Stomach (tissue), 9 donors: ENCODE results near the gene EPHX1. TPM values are rescaled to one million over a fixed set of nuclear protein-coding genes. Genes with fewer than 3 reads are reported as not detected.

ENCODE experiments used
- DNase-seq, 2 donors: peaks; one replicate each; pipeline versions ENCODE4 v3.0.0 to v3.0.0-alpha.2; 2013 to 2019
- H3K27ac ChIP-seq, 5 donors: fragments of 200-600 bp in 4 of 5; sonication (generic) in 4 of 5; one replicate each; pipeline ENCODE4 v1.5.1; 2013 to 2019; ENCODE audit warnings: mild to moderate bottlenecking in 1 of 5, moderate library complexity in 1 of 5
- H3K27me3 ChIP-seq, 3 donors: fragments of 200-600 bp; sonication (generic); one replicate each; pipeline ENCODE4 v1.5.1; 2017 to 2019; ENCODE audit warnings: mixed run types in 1 of 3
- H3K36me3 ChIP-seq, 4 donors: fragments of 200-600 bp; sonication (generic); 1 replicate in 3 of 4; 2 replicates in 1 of 4; pipeline ENCODE4 v1.5.1; 2016 to 2019
- H3K4me1 ChIP-seq, 4 donors: fragments of 200-600 bp; sonication (generic); one replicate each; pipeline ENCODE4 v1.5.1; 2016 to 2019
- H3K4me3 ChIP-seq, 4 donors: fragments of 200-600 bp; sonication (generic) in 3 of 4; one replicate each; pipeline ENCODE4 v1.5.1; 2016 to 2019; ENCODE audit warnings: mild to moderate bottlenecking in 1 of 4
- H3K9me3 ChIP-seq, 4 donors: fragments of 200-600 bp; sonication (generic); one replicate each; pipeline ENCODE4 v1.5.1; 2016 to 2019
- CTCF ChIP-seq, 7 experiments: fragments of 450-650 bp in 4 of 7; fragments of 200-600 bp in 3 of 7; sonication (generic) in 3 of 7; IDR thresholded peaks; one replicate each; pipeline ENCODE4 v1.5.1; 2016 to 2019; ENCODE audit warnings: antibody characterized with exemption in 7 of 7, control low read depth in 2 of 7, mild to moderate bottlenecking in 1 of 7
- EP300 ChIP-seq: sonication (generic); formaldehyde crosslinking; IDR thresholded peaks from one replicate; pipeline ENCODE4 v1.6.1; 2017; ENCODE audit warnings: antibody characterized with exemption
- POLR2A ChIP-seq, 4 donors: fragments of 450-650 bp; IDR thresholded peaks; one replicate each; pipeline ENCODE4 v1.6.1; 2016; ENCODE audit warnings: antibody characterized with exemption in 4 of 4, control low read depth in 2 of 4, mild to moderate bottlenecking in 1 of 4, moderate library complexity in 1 of 4
- POLR2AphosphoS5 ChIP-seq, 3 donors: sonication (generic); formaldehyde crosslinking; IDR thresholded peaks; one replicate each; pipeline ENCODE4 v1.6.1; 2016; ENCODE audit warnings: antibody characterized with exemption in 3 of 3
- WGBS, 5 donors: extraction: QIAGEN DNeasy Blood & Tissue Kit in 3 of 5; methylation state at CpG; one replicate each; pipeline versions ENCODE4 v1.1.5 to v1.1.7; 2013 to 2018; 5-methylcytosine and 5-hydroxymethylcytosine counted together
- intact Hi-C: fragments of 100-400 bp; cut with DNase I; formaldehyde crosslinking; loops from one replicate; pipeline ENCODE4 v1.15.1; 2023; ENCODE audit warnings: low total_unique reads
- polyA plus RNA-seq, 3 donors: library from polyadenylated mRNA; stranded (reverse); fragments of 200-250 nt; gene quantifications; one replicate each; pipeline ENCODE4 v1.2.3, GENCODE V29; 2013
- total RNA-seq, 5 donors: library from RNA; depleted of rRNA; stranded (reverse); fragments of >200 nt; gene quantifications; one replicate each; pipeline versions ENCODE4 v1.1.0 to v1.2.3, GENCODE V29; 2014 to 2016
- donor health status: healthy with polysubstance abuse.
- donor health status: Bipolar disorder and iron deficiency.
- donor health status: healthy.

EPHX1 gene
- total and polyA plus RNA-seq, 8 donors, result 13.0 to 94.6 (median 40.5) TPM

- Histone ChIP-seq H3K9me3 (no peaks in the 10 kb centered on the region), H3K27me3 (no peaks in the 10 kb centered on the region), H3K27ac (peak overlapping the region; percentile 33 to 96 (median 92)), H3K36me3 (peaks cover 14 to 42% (median 38%) of the 10 kb centered on the region in 4 donors), H3K4me1 (peaks cover 73 to 86% (median 83%) of the 10 kb centered on the region in 4 donors), H3K4me3 (no peak overlapping the region)
- intact Hi-C loops, result no loop called here
- TF ChIP-seq POLR2A (IDR thresholded peaks at IDR 0.05), result no peak
- no peak for TF ChIP-seq EP300
- no peak for TF ChIP-seq POLR2AphosphoS5 (IDR thresholded peaks at IDR 0.05)
- no peak for TF ChIP-seq CTCF (IDR thresholded peaks at IDR 0.05)
- 42 to 62% (median 56%) methylated on average over 4 of the region's 4 CpGs for WGBS, 5 donors
- no peak for DNase-seq
Measured at GRCh38 chr1:225878282-225878681, 68.4 kb downstream of the EPHX1 start.

DNA sequence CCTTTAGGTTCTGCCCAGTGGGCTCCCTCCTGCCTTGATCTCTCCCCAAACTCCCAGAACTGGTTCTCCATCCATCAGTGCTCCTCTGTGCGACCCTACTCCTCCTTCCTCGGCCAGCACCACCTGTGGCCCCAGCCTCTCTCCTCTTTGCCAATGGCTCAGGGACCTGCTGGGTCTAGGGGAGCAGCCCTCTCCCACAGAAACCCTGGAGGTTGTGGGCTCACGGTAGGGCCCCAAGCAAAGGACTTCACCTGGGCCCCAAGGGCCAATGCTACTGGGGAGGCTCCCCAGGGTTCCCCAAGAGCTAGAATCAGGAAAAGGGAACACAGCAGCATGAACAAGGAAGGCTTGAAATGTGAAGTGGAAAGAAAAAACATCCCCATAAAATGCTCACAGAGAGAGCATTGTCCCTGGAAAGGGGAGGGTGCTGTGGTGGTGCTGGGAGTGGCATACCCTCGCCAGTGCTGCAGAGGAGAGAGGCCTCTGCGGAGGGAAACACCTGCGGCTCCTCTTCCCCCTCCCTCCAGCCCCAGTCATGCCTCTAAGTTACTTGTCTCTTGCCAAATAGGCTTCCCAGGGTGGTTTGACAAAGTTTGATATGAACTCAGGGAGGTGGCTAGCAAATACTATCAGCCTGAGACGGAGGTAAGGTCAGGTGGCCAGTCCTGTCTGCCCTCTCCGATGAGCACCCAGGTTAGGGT, 69.7 kb downstream of the EPHX1 start:
- H3K36me3 ChIP-seq, result peaks cover 2 to 28% (median 24%) of the 10 kb centered on the region in 4 donors
- H3K9me3 ChIP-seq, result no peaks in the 10 kb centered on the region
- TF ChIP-seq CTCF (IDR thresholded peaks at IDR 0.05), result no peak
- TF ChIP-seq POLR2AphosphoS5 (IDR thresholded peaks at IDR 0.05), result peak in 1 of 3 donors; percentile 6
- H3K4me3 ChIP-seq, result peak overlapping the region in 3 of 4 donors; percentile 17 to 80 (median 74)
- intact Hi-C loops, result no loop called here
- H3K4me1 ChIP-seq, result peaks cover 64 to 85% (median 77%) of the 10 kb centered on the region in 4 donors
- DNase-seq, result peak in 1 of 2 donors; percentile 84
- peak overlapping the region; percentile 92 to 96 (median 95) for H3K27ac ChIP-seq
- H3K27me3 ChIP-seq, result no peaks in the 10 kb centered on the region
- 37 to 56% (median 50%) methylated on average over 8 of the region's 8 CpGs for WGBS, 5 donors

DNA sequence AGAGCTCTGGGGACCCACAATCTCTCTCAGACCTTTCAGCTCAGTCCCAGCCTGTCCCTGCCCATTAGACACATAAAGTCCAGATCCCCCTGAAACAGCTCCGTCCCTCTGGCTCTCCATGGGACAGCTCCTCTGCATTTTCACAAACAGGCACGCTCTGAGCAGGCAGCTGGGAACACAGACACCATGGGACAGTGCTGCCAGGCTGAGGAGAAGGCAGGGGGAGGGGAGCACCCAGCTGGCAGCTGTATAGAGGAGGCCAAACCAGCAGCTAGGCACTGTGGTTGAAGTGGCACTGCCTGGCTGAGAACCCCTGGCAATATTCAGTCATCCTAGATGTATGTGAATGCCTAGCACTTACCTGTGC, 70.3 kb downstream of the EPHX1 start:
- intact Hi-C loops, result no loop called here

DNA sequence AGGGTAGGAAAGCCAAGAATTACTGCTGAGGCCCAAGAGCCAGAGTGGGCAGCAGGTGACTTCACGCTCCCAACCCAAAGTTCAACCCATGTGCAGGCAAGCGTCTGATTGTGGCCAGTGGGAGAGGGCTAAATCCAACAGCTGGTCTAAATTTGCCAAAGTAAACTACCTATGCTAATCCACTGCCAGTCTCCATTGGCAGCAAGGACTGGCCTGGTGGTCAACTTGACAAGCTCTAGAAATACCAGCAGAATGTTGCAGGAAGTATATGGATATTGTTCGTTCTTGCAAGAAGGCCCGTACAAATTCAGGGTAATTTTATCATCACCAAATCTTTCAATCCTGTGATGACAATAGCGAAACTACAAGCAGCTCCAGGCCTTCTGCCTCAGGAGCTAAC, 70.7 kb downstream of the EPHX1 start:
- intact Hi-C loops, result no loop called here
- Histone ChIP-seq H3K4me3 (peak overlapping the region; percentile 74 to 98 (median 88)), H3K36me3 (peaks cover 0 to 19% (median 15%) of the 10 kb centered on the region in 4 donors), H3K9me3 (no peaks in the 10 kb centered on the region), H3K27me3 (no peaks in the 10 kb centered on the region), H3K4me1 (peaks cover 57 to 76% (median 68%) of the 10 kb centered on the region in 4 donors), H3K27ac (peak overlapping the region; percentile 92 to 96 (median 95))
- no peak for TF ChIP-seq EP300
- no peak for TF ChIP-seq POLR2AphosphoS5 (IDR thresholded peaks at IDR 0.05)
- no peak for TF ChIP-seq CTCF (IDR thresholded peaks at IDR 0.05)
- TF ChIP-seq POLR2A (IDR thresholded peaks at IDR 0.05), result no peak
- no peak for DNase-seq
- 26 to 53% (median 34%) methylated on average over 5 of the region's 5 CpGs for WGBS, 5 donors

More for the DNA sequence above, 70.3 kb downstream of the EPHX1 start:
- 41 to 100% (median 45%) methylated on average over 1 to 2 of the region's 2 CpGs for WGBS, 5 donors
- Histone ChIP-seq H3K4me1 (peaks cover 58 to 80% (median 71%) of the 10 kb centered on the region in 4 donors), H3K27me3 (no peaks in the 10 kb centered on the region), H3K9me3 (no peaks in the 10 kb centered on the region), H3K27ac (peak overlapping the region; percentile 92 to 96 (median 95)), H3K4me3 (peak overlapping the region in 3 of 4 donors; percentile 17 to 80 (median 74)), H3K36me3 (peaks cover 0 to 23% (median 19%) of the 10 kb centered on the region in 4 donors)
- no peak for DNase-seq
- no peak for TF ChIP-seq POLR2A (IDR thresholded peaks at IDR 0.05)
- no peak for TF ChIP-seq CTCF (IDR thresholded peaks at IDR 0.05)
- no peak for TF ChIP-seq POLR2AphosphoS5 (IDR thresholded peaks at IDR 0.05)
- TF ChIP-seq EP300, result no peak
